ENCODE results near the gene KCNE4.

Gene KCNE4

DNA sequence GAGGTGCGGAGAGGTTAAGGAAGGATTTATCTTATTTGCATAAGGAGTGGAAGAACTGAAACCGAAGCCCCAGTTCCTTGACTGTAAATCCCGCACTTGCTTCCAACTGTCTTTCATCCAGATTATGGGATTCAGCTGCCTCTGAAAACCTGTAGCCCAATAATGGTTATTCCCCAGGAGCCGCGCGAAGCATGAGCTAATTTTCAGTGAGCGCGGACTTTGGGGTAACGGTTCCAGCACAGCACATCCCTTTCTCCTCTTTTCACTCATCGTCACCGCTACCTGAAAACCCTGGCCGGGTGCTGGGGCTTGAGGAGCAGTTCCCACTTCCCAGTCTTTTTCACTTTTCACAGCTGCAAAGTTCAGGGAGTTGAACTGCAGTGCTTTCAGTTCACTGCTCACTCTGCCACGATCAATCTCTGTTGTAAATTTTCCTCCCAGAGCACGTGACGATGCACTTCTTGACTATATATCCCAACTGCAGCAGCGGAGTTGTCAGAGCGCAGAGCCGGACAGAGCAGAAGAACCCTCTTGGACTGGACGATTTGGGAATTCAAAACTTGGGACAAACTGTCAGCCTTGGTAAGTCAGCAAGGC, at the start of gene KCNE4:
Gene KCNE4 (plus strand): TSS at position 498 of the 597 bp plus-strand sequence. CDS start 641 bp downstream, outside the sequence.
- H3K4me3 ChIP-seq (ENCODE audit: low read depth, low read length): no peak within 1 kb of the TSS
- DNase-seq (ENCODE audit: low read depth): no peak

DNA sequence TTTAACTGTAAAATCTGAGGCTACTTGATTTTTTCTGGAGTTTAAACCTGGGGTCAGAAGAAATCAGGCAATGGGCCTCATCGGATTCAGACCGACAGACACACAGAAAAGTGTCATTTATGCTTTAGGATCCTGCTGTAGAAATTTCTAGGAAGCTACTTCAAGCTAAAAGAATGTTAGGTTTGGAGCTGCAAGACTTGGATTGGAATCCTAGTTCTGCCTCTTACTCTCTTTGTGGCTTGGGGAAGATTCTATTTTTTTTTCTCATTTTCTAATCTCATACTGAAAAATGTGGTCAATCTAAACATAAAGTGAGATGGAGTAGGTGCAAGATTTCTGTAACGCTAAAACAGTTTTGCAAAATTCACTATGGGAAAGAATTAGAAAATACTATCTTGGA, 48.8 kb upstream of the KCNE4 start:
- no peak for DNase-seq (ENCODE audit: low read depth)
- no peak overlapping the region for H3K4me3 ChIP-seq (ENCODE audit: low read depth, low read length)
- TF ChIP-seq CTCF (IDR thresholded peaks at IDR 0.05; ENCODE audit: low read depth, low read length, missing control alignments): no peak

More for the DNA sequence above, at the start of gene KCNE4:
- no peak for TF ChIP-seq CTCF (IDR thresholded peaks at IDR 0.05; ENCODE audit: low read depth, low read length, missing control alignments)

DNA sequence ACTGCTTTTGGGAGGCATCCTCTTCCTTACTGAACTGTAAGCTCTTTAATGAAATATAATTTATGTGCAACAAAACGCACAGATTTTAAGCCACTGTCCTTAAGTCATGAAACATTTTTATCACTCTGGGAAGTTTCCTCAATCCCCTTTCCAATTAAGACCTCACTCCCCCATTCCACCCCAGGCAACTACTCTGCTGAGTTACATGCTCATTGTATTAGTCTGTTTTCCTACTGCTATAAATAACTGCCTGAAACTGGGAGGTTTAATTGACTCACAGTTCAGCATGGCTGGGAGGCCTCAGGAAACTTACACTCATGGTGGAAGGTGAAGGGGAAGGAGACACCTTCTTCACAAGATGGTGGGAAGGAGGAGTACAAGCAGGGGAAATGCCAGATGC, 46.5 kb upstream of the KCNE4 start:
- no peak overlapping the region for H3K4me3 ChIP-seq (ENCODE audit: low read depth, low read length)
- no peak for TF ChIP-seq CTCF (IDR thresholded peaks at IDR 0.05; ENCODE audit: low read depth, low read length, missing control alignments)
- no peak for DNase-seq (ENCODE audit: low read depth)

DNA sequence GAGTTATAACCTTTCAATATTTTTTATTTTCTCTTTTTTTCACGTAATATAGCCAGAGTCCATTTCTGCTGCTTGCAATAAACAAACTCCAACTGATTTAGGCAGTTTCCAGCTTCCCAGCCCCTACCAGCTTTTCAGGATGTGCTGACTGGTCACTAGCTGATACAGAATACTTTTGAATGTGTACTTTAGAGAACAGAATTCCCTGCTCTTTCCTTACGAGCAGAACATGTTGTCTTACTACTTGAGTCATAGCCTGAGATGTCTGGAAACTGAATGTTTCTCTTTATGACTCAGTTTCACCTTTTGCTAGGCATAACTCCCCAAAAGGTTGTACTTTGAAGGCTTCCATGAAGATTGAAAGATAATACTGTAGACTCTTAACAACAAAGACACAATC, 44.5 kb upstream of the KCNE4 start:
- no peak for DNase-seq (ENCODE audit: low read depth)
- TF ChIP-seq CTCF (IDR thresholded peaks at IDR 0.05; ENCODE audit: low read depth, low read length, missing control alignments): no peak
- no peak overlapping the region for H3K4me3 ChIP-seq (ENCODE audit: low read depth, low read length)

- TF ChIP-seq CTCF (IDR thresholded peaks at IDR 0.05; ENCODE audit: low read depth, low read length, missing control alignments): no peak
- no peak overlapping the region for H3K4me3 ChIP-seq (ENCODE audit: low read depth, low read length)
- no peak for DNase-seq (ENCODE audit: low read depth)
Measured at GRCh38 chr2:223008162-223008561, 43.8 kb upstream of the KCNE4 start.

- no peak for DNase-seq (ENCODE audit: low read depth)
- H3K4me3 ChIP-seq (ENCODE audit: low read depth, low read length): no peak overlapping the region
- no peak for TF ChIP-seq CTCF (IDR thresholded peaks at IDR 0.05; ENCODE audit: low read depth, low read length, missing control alignments)
Measured at GRCh38 chr2:223008956-223009355, 43.0 kb upstream of the KCNE4 start.

DNA sequence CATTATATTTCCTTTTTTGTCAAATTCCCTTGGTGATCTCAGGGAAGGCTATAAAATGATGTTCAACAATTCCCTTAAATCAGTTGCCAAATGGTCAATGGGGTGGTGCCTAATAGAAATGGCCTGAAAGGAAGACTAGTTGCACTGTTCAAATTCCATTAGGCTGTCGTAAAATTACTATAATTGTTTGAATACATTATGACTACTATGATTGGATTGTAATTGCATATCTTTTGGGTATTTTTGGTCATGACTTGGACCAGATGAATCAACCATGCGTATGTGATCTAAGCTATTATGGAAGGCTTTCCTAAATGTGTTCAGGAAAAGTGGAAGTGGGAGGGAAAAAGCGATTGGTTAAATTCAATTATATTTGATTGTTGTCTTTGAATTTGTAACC, 41.3 kb upstream of the KCNE4 start:
- no peak for TF ChIP-seq CTCF (IDR thresholded peaks at IDR 0.05; ENCODE audit: low read depth, low read length, missing control alignments)
- no peak overlapping the region for H3K4me3 ChIP-seq (ENCODE audit: low read depth, low read length)
- DNase-seq (ENCODE audit: low read depth): no peak

Data from GM12864 (cell line).